A549 treated with GW870086 at 1 μM for 4 hours (cell line): ENCODE data around the gene RAB40C. TPM values are rescaled to one million over a fixed set of nuclear protein-coding genes. Genes with fewer than 3 reads are reported as not detected.

Experiments used
- total RNA-seq: library from RNA; stranded (reverse); fragments of 200-300 nt; extraction: Qiagen RNA extraction; gene quantifications from 5 replicates; pipeline ENCODE4 v1.2.3, GENCODE V29; 2022; ENCODE audit warnings: low read depth

The RAB40C gene, protein sequence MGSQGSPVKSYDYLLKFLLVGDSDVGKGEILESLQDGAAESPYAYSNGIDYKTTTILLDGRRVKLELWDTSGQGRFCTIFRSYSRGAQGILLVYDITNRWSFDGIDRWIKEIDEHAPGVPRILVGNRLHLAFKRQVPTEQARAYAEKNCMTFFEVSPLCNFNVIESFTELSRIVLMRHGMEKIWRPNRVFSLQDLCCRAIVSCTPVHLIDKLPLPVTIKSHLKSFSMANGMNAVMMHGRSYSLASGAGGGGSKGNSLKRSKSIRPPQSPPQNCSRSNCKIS
- 12.8 to 19.7 TPM (median 16.9 TPM) in 5 replicates for total RNA-seq

DNA sequence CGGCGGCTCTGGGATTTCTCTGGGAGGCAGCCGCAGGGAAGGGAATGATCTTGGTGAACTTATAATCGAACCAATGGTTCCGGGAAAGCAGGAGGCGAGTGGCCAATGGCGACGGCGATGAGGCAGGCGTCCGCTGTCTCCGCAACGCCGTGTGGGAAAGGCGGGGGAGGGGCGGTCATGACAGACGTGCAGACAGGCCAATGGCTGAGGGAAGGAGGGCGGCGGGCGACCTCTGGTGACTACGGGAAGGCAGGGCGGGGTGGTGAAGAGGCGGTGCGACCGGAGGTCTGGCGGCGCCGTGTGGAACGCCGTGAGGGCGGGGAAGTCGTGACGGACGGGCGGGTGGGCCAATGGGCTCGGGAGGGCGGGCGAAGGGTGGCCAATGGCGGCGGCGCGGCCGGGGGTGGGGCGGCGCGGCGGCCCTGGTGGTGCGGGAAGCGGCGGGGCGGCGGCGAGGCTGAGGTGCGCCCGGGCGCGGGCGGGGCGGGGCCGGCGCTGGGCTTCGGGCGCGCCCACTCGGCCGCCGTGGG lies at the start of gene RAB40C:
RAB40C (plus strand) TSS at position 409 of the 530 bp plus-strand sequence. CDS start 226 bp downstream, outside the sequence.

DNA sequence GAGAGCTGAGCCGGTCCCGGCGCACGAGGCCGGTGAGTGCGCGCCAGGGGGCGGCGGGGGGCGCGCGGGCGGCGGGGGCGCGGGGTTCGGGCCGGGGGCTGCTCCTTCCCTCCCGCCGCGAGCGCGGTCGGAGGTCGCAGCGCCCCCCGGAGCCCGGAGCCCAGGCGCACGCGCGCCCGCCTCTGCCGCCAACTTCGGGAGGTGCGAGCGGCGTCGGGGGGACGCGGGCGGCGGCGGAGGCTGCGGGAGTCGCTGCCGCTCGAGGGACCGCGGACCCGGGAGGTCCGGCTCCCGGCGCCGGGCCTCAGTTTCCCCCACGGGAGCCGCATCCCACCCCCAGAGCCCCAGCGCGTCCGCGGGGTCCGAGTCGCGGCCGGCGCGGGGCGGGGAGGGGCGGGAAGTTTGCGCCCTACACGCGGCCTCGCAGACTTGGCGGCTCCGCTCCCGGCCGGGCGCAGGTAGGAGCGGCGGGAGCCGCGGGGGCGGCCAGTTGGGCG lies 29.6 kb upstream of the RAB40C start, which contains the start of gene PRR35:
PRR35 (plus strand) TSS at position 191 of the 497 bp plus-strand sequence. CDS start 2,901 bp downstream, outside the sequence.

DNA sequence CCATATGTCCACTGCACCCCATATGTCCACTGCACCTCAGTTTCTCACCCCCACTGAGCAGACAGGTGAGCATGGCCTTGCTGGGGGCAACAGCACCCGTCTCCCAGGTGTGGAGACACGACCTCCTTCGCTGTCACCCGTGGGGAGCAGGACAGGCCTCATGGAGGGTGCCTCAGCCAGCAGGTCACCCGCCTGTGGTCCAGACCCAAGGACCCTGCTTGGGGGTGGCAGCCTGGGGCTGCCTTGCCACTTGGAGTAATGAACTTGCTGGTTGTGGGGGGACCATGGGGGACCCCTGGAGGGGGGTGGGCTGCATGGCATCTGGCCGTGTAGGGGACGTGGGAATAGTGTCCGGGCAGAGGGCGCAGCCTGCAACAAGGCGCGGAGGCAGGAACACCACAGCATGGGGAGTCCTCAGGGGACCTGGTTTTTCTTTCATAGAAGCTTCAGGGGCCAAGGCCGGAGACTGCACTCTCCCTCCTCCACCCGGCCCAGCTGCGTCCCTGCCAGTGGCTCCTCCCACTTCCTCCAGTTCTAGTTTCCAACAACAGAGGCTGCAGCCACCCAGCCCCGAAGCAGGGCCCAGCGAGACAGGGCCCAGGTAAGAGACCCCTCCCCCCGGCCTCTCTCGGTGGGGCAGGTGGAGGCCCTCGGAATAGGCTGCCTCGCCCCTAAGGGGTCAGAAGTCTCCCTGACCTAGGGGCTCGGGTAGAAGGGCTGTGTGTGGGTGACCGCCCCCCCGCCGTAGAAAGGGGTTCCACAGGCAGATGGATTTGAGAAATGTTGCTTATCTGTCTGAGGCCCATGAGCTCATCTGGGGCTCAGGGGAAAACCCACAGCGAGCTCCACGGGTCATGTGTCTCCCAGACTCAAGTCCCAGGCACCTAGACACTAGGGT lies 23.1 kb upstream of the RAB40C start, which contains the start of gene NHLRC4:
NHLRC4 (plus strand) TSS at position 531 of the 898 bp plus-strand sequence. CDS start 1,043 bp downstream, outside the sequence.

DNA sequence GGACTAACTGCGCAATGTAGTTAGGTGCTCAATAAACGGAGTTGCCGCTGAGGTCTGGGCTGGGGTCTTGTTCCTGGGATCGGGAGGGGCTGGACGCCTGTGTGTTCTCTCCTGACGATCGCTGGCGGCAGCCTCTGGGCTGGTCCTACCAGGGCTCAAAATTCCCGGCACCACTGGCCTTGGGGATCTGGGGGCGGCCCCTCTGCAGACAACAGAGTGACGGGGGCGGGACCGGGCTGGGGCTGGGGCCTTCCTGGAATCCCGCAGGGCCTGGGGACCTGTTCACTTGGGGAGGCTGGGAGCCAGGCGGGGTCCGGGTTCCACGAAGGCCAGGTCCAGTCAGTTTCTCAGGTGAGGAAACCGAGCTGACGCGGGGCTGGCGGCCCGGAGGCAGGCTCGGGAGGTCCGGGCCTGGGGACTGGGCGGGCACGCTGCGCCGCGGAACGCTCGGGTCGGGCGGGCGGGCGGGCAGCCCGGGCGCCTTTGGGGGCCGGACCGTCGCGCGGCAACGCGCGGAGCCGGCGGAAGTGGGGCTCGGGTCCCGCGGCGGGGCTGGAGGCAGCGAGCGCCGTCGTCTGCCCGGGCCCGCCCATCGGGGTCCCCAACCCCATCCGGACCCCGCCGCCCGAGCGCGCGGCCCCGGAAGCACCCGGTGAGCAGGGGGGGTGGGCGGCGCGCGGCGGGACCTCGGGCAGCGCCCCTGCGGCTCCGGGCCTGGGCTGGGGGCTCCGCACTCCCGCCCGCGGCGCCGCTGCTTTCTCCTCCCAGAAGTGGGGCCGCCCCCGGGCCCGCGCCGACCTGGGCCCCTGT lies 20.2 kb upstream of the RAB40C start, which contains the start of gene PIGQ:
PIGQ (plus strand) TSS at position 524 of the 810 bp plus-strand sequence. CDS start 4,107 bp downstream, outside the sequence.

DNA sequence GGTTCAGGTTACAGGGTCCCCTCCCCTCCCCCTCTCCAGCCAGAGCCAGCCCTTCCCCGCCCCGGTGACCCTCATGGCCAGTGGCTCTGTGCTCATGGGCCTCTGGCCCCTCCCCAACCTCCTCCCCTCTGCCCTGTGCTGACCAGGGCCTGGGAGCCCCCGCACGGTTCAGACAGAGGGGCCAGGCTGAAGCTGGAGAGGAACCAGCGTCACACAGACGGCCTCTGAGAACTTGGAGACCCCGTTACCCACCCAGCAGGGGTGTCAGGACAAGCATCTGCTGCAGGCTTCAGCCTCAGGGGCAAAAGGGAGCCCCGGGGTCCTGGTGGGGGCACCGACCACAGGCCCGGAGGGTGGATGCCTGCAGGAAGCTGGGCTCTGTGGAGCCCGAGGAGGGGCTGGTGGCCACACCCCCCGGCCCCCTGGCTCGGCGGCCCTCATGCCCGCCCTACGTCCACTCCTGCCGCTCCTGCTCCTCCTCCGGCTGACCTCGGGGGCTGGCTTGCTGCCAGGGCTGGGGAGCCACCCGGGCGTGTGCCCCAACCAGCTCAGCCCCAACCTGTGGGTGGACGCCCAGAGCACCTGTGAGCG lies 41.0 kb downstream of the RAB40C start, which contains the start of gene WFIKKN1:
WFIKKN1 (plus strand) TSS at position 171 of the 591 bp plus-strand sequence; CDS start at position 440, 269 bp downstream.

DNA sequence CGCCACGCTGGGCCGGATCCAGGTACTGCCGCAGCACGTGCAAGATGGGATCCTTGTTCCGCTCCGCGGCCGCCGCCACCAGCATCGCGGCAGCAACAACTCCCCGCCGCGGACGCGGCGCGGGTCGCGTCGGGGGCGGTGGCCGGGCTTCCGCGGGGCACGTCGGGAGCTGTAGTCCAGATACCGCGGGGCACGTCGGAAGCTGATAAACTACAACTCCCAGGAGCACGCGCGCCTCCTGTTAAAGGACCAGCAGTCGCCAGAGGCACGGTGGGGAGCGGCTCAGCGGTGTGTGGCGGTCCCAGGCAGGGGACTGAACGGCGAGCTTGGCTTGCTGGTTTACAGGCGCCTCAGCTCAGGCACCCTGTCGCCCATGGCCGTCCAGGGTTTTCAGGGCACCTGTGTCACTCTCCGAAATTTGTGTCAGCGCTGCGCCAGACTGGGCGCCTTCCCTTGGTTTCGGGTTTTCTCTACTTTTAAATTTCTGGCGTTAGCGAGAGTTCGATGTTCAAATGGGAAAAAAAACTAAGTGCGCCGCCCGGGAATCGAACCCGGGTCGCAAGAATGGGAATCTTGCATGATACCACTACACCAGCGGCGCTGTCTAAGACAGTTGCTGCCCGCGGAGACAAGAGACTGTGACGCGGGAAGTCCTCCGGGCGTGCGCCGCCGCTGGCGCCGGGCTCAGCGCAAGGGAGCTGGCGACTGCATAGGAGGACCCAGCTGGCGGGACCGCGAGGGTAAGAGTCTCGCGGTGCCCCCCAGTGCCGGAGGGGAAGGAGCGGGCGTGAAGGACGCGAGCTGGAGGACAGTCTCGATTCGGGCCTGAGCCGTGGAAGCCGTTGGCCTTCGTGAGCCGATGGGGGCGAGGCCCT lies 46.6 kb downstream of the RAB40C start, which contains the start of gene METTL26:
METTL26 (minus strand) TSS at position 100 of the 875 bp plus-strand sequence; CDS start at position 85, 15 bp downstream.

DNA sequence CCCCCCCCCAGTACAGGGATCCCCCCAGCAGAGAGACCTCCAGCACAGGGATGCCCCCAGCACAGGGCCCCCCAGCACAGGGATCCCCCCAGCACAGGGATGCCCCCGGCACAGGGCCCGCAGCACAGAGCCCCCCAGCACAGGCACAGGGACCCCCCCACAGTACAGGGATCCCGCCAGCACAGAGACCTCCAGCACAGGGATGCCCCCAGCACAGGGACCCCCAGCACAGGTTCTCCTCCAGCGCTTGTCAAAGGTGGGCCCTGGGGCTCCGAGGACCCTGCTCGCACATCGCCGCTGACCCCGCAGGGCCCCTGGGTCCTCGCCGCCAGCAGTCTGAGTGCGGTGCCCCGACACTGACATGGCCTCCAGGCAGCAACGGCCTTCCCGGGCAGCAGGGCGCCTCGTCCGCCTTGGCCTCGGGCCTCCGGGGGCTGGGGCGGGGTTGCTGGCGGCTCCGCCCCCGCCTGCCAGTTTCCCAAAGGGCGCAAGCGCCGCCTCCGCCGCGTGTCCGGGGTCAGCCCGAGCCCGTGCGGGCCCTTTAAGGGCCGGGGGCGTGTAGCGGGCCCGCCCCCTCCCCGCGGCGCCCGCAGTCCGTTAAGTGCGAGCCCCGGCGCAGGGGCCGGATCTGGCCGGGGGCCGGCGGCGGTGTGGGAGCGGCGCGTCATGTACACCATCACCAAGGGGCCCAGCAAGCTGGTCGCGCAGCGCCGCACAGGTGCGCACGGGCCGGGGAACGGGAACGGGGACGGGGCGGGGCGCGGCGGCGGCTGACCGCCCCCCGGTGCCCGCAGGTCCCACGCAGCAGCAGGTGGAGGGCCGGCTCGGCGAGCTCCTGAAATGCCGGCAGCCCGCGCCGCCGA lies 51.7 kb downstream of the RAB40C start, which contains the start of gene MCRIP2:
MCRIP2 (plus strand) TSS at position 503 of the 863 bp plus-strand sequence; CDS start at position 667, 164 bp downstream.

DNA sequence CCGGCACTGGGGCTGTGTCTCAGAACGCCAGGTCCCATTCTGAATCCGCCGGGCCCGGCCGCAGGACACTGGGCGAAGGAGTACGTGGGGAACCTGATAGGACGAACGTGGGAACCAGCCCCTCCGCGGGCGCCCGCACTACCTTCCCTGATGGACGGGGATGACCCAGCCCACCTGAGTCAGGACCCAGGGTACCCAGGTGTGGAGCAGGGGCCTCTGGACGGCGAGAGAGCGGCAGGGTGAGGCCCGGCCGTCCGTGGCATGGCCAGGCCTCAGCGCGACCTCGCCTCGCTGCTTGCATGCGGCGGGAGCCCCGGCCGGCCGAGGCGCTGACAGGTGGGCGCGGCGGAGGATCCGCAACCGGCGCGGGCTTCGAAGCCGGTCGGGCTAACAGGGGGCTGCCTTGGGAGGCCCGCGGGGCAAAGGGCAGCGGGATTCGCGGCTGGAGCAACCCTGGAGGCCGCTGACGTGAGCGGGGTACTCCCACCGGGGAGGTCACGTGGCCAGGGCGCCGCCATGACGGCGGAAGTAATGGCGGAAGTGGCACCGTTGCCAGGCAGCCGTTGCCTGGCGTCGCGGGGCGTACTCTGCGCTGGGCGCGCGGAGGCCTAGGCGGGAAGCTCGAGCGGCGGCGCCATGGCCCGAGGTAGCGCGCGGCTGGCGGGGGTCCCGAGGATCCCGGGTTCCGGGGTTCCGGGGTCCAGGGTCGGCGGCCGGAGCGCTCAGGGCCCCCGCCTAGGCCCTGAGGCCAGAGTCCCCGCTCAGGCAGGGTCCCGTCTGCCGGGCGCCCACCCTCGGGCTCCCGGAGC lies 59.1 kb downstream of the RAB40C start, which contains the start of gene WDR90:
WDR90 (plus strand) TSS at position 585 of the 809 bp plus-strand sequence; CDS start at position 637, 52 bp downstream.

DNA sequence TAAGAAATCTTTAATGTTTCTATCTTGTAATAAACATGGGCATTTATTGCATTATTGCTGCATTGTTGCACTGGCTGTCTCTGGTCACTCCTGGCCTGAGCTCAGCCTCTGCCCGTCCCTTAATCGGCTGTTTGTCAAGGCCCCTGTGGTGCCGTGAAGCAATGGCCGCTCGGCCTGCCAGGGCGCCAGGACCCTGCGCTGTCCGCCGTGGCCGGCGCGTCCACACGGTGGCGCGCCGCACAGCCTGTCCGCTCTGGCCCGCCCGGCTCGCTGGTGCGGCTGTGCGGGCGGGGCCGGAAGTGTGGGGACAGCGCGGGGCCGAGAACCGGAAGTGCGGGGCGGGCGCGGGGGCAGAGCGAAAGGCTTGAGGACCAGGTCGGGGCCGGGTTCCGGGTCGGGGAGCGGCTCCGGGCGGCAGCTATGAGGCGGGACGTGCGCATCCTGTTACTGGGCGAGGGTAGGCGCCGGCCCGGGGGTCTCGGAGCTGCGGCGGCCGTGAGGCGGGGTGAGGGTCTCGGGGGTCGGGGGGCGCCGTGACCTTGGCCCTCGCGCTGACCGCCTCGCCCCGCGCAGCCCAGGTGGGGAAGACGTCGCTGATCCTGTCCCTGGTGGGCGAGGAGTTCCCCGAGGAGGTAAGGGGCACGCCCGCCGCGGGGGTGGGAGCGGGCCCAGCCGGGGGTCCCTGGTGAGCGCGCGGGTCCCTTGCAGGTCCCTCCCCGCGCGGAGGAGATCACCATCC lies 78.1 kb downstream of the RAB40C start, which contains the start of gene RHOT2:
RHOT2 (plus strand) TSS at position 353 of the 739 bp plus-strand sequence; CDS start at position 421, 68 bp downstream.

DNA sequence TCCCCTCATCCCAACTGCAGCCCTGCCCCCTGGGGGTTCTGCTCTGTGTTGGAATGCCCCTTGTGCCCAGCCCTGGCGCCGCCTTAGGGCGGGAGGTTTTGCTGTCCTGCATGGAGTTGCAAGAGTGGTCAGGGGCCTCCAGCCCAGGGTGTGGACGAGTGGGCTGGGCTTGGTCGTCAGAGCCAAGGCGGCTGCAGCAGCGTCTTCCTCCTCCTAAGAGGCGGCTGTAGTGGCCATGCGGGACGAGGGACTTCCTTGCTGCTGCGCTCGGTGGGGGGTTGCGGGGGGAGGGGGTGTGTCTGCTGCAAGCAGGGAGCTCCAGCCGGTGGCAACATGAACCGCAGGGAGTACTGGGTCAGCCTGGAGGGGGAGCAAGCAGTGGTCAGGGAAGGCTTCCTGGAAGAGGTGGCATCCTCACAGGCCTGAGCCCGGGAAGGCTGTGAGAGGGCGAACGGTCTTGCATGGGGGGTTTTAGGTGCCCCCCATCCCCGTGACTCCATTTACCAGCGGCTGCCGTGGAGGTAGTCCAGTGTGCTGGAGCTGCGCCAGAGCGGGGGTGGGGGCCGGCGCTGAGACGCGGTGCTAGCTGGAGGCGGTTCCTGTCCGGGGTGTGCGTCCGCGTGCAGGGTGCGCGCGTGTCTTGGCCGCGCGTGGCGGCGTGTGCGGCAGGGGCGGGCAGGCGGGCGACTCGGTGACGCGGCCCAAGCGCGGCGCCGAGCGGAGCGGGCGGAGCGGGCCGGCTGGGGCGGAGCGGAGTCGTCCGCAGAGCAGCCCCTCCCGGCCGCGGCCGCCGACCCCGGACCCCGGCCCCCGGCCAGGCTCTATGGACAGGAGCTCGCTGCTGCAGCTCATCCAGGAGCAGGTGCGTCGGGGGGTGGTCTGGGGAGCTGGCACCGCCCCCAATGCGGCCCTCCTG lies 85.4 kb downstream of the RAB40C start, which contains the start of gene RHBDL1:
RHBDL1 (plus strand) TSS at position 704 of the 916 bp plus-strand sequence; CDS start at position 824, 120 bp downstream.

Other genes with a start within 250 kb of the RAB40C start
- gene AXIN1, start 237.3 kb upstream of the RAB40C start, total RNA-seq = 27.7 to 34.1 TPM (median 31.6 TPM) in 5 replicates
- gene MRPL28, start 219.5 kb upstream of the RAB40C start, total RNA-seq = 114 to 136 TPM (median 133 TPM) in 5 replicates
- 26.6 to 39.6 TPM (median 35.5 TPM) in 5 replicates for gene PGAP6, start 208.1 kb upstream of the RAB40C start, total RNA-seq
- 291 to 435 TPM (median 419 TPM) in 5 replicates for gene NME4, start 192.9 kb upstream of the RAB40C start, total RNA-seq
- 21.2 to 29.8 TPM (median 27.7 TPM) in 5 replicates for gene DECR2, start 188.2 kb upstream of the RAB40C start, total RNA-seq
- 24.0 to 30.6 TPM (median 26.9 TPM) in 5 replicates for gene RAB11FIP3, start 164.4 kb upstream of the RAB40C start, total RNA-seq
- 44.2 to 76.6 TPM (median 71.4 TPM) in 5 replicates for gene CAPN15, start 62.4 kb upstream of the RAB40C start, total RNA-seq
- 0.13 to 0.22 TPM (median 0.17 TPM) in 4 of 5 replicates, not detected in the other for gene PRR35, start 29.7 kb upstream of the RAB40C start, total RNA-seq
- 0.15 to 0.51 TPM (median 0.29 TPM) in 5 replicates for gene NHLRC4, start 23.1 kb upstream of the RAB40C start, total RNA-seq
- gene PIGQ, start 20.1 kb upstream of the RAB40C start, total RNA-seq = 33.1 to 39.4 TPM (median 38.6 TPM) in 5 replicates
- 0.06 to 0.19 TPM (median 0.14 TPM) in 5 replicates for gene WFIKKN1, start 40.9 kb downstream of the RAB40C start, total RNA-seq
- 90.6 to 140 TPM (median 135 TPM) in 5 replicates for gene METTL26, start 46.2 kb downstream of the RAB40C start, total RNA-seq
- 22.6 to 48.4 TPM (median 39.2 TPM) in 5 replicates for gene MCRIP2, start 51.8 kb downstream of the RAB40C start, total RNA-seq
- gene WDR90, start 59.3 kb downstream of the RAB40C start, total RNA-seq = 17.6 to 28.0 TPM (median 27.2 TPM) in 5 replicates
- gene RHOT2, start 78.1 kb downstream of the RAB40C start, total RNA-seq = 64.2 to 101 TPM (median 94.6 TPM) in 5 replicates
- 0.56 to 1.4 TPM (median 1.3 TPM) in 5 replicates for gene RHBDL1, start 85.6 kb downstream of the RAB40C start, total RNA-seq
- 86.9 to 131 TPM (median 117 TPM) in 5 replicates for gene STUB1, start 90.3 kb downstream of the RAB40C start, total RNA-seq
- 63.9 to 81.6 TPM (median 78.7 TPM) in 5 replicates for gene JMJD8, start 94.3 kb downstream of the RAB40C start, total RNA-seq
- 4.2 to 6.3 TPM (median 5.8 TPM) in 5 replicates for gene WDR24, start 100.3 kb downstream of the RAB40C start, total RNA-seq
- 5.4 to 11.7 TPM (median 7.4 TPM) in 5 replicates for gene FBXL16, start 115.7 kb downstream of the RAB40C start, total RNA-seq
- 82.0 to 226 TPM (median 208 TPM) in 5 replicates for gene METRN, start 125.1 kb downstream of the RAB40C start, total RNA-seq
- gene ANTKMT, start 131.1 kb downstream of the RAB40C start, total RNA-seq = 35.3 to 65.1 TPM (median 57.7 TPM) in 5 replicates
- gene CCDC78, start 136.4 kb downstream of the RAB40C start, total RNA-seq = 4.2 to 7.7 TPM (median 5.6 TPM) in 5 replicates
- gene HAGHL, start 137.0 kb downstream of the RAB40C start, total RNA-seq = 15.2 to 20.6 TPM (median 18.0 TPM) in 5 replicates
- gene CIAO3, start 150.9 kb downstream of the RAB40C start, total RNA-seq = 20.2 to 27.9 TPM (median 25.3 TPM) in 5 replicates
- gene MSLN, start 170.7 kb downstream of the RAB40C start, total RNA-seq = 2.1 to 4.3 TPM (median 3.2 TPM) in 5 replicates
- gene RPUSD1, start 198.3 kb downstream of the RAB40C start, total RNA-seq = 38.8 to 57.7 TPM (median 50.0 TPM) in 5 replicates
- 14.8 to 28.8 TPM (median 24.9 TPM) in 5 replicates for gene CHTF18, start 198.6 kb downstream of the RAB40C start, total RNA-seq
- gene GNG13, start 210.7 kb downstream of the RAB40C start, total RNA-seq = not detected in 5 replicates